ENCODE results near the gene KRT8. TPM values are rescaled to one million over a fixed set of nuclear protein-coding genes. Genes with fewer than 3 reads are reported as not detected.

Gene KRT8
- total and polyA plus RNA-seq, 5 donors from 2014 or later: 0.13 to 0.73 TPM; not detected in 3

GRCh38 chr12:52849511-52849910, 55.4 kb downstream of the KRT8 start:
- no peak overlapping the region for H3K4me3 Mint-ChIP-seq
- no peaks in the 10 kb centered on the region for H3K36me3 ChIP-seq (ENCODE audit: control insufficient read depth, insufficient read depth, low read length)
- H3K4me3 ChIP-seq (ENCODE audit: low read depth, low read length): no peak overlapping the region
- H3K9me3 ChIP-seq (ENCODE audit: control insufficient read depth in 2 of 2, low read length in 2 of 2): no peaks in the 10 kb centered on the region
- no peaks in the 10 kb centered on the region for H3K36me3 Mint-ChIP-seq
- H3K27ac Mint-ChIP-seq: no peak overlapping the region
- H3K27me3 ChIP-seq (ENCODE audit: control insufficient read depth, insufficient read depth, low read length): peaks cover 2% of the 10 kb centered on the region
- ATAC-seq (ENCODE audit: low read depth in 2 of 2): no peak
- H3K27ac ChIP-seq (ENCODE audit: insufficient read depth, low read length, poor library complexity, severe bottlenecking): no peak overlapping the region
- peaks cover 12% of the 10 kb centered on the region for H3K27me3 Mint-ChIP-seq
- no peaks in the 10 kb centered on the region for H3K4me1 Mint-ChIP-seq
- no peaks in the 10 kb centered on the region for H3K4me1 ChIP-seq (ENCODE audit: control insufficient read depth, insufficient read depth, low read length, poor library complexity, severe bottlenecking)
- H3K9me3 Mint-ChIP-seq: no peaks in the 10 kb centered on the region
- no peak for DNase-seq

- H3K27me3 Mint-ChIP-seq: peaks cover 12% of the 10 kb centered on the region
- no peaks in the 10 kb centered on the region for H3K4me1 Mint-ChIP-seq
- Histone ChIP-seq H3K36me3 (ENCODE audit: control insufficient read depth, insufficient read depth, low read length) (no peaks in the 10 kb centered on the region), H3K9me3 (ENCODE audit: control insufficient read depth in 2 of 2, low read length in 2 of 2) (no peaks in the 10 kb centered on the region), H3K4me1 (ENCODE audit: control insufficient read depth, insufficient read depth, low read length, poor library complexity, severe bottlenecking) (no peaks in the 10 kb centered on the region), H3K4me3 (ENCODE audit: low read depth, low read length) (no peak within 1 kb of the TSS), H3K27ac (ENCODE audit: insufficient read depth, low read length, poor library complexity, severe bottlenecking) (no peak within 1 kb of the TSS), H3K27me3 (ENCODE audit: control insufficient read depth, insufficient read depth, low read length) (peaks cover 2% of the 10 kb centered on the region)
- H3K36me3 Mint-ChIP-seq: no peaks in the 10 kb centered on the region
- ATAC-seq (ENCODE audit: low read depth in 2 of 2) (no peak), DNase-seq (no peak)
- H3K27ac Mint-ChIP-seq: no peak within 1 kb of the TSS
- H3K9me3 Mint-ChIP-seq: no peaks in the 10 kb centered on the region
- H3K4me3 Mint-ChIP-seq: no peak within 1 kb of the TSS
Measured at GRCh38 chr12:52848661-52849255, 56.1 kb downstream of the KRT8 start, which contains the start of gene KRT78. KRT78 (minus strand) TSS chr12:52848994; CDS start chr12:52848930, 64 bp downstream.

GRCh38 chr12:52847335-52848102, 57.4 kb downstream of the KRT8 start:
- Mint-ChIP-seq H3K4me3 (no peak overlapping the region), H3K36me3 (no peaks in the 10 kb centered on the region), H3K27ac (no peak overlapping the region), H3K4me1 (no peaks in the 10 kb centered on the region), H3K9me3 (no peaks in the 10 kb centered on the region), H3K27me3 (peaks cover 7% of the 10 kb centered on the region)
- H3K27ac ChIP-seq (ENCODE audit: insufficient read depth, low read length, poor library complexity, severe bottlenecking): no peak overlapping the region
- H3K4me1 ChIP-seq (ENCODE audit: control insufficient read depth, insufficient read depth, low read length, poor library complexity, severe bottlenecking): no peaks in the 10 kb centered on the region
- ATAC-seq (ENCODE audit: low read depth in 2 of 2): no peak
- H3K27me3 ChIP-seq (ENCODE audit: control insufficient read depth, insufficient read depth, low read length): no peaks in the 10 kb centered on the region
- no peaks in the 10 kb centered on the region for H3K36me3 ChIP-seq (ENCODE audit: control insufficient read depth, insufficient read depth, low read length)
- H3K4me3 ChIP-seq (ENCODE audit: low read depth, low read length): no peak overlapping the region
- no peaks in the 10 kb centered on the region for H3K9me3 ChIP-seq (ENCODE audit: control insufficient read depth in 2 of 2, low read length in 2 of 2)
- no peak for DNase-seq

Other genes with a start within 250 kb of the KRT8 start
- gene KRT1, start 224.7 kb downstream of the KRT8 start, total RNA-seq: 9.9 TPM
- gene KRT1, start 224.7 kb downstream of the KRT8 start, polyA plus RNA-seq: 1 to 10 TPM in 3 of 4 donors, not detected in 1; 3.3 to 7.8 (median 3.7) TPM
- gene KRT77, start 201.6 kb downstream of the KRT8 start, total RNA-seq: not detected
- not detected for gene KRT77, start 201.6 kb downstream of the KRT8 start, polyA plus RNA-seq
- not detected for gene KRT76, start 127.7 kb downstream of the KRT8 start, total RNA-seq
- not detected for gene KRT76, start 127.7 kb downstream of the KRT8 start, polyA plus RNA-seq
- not detected for gene KRT3, start 109.0 kb downstream of the KRT8 start, total RNA-seq
- not detected for gene KRT3, start 109.0 kb downstream of the KRT8 start, polyA plus RNA-seq
- gene KRT4, start 91.0 kb downstream of the KRT8 start, total RNA-seq: not detected
- gene KRT4, start 91.0 kb downstream of the KRT8 start, polyA plus RNA-seq: not detected
- not detected for gene KRT79, start 70.8 kb downstream of the KRT8 start, total RNA-seq
- not detected for gene KRT79, start 70.8 kb downstream of the KRT8 start, polyA plus RNA-seq
- not detected for gene KRT78, start 56.1 kb downstream of the KRT8 start, total RNA-seq
- gene KRT78, start 56.1 kb downstream of the KRT8 start, polyA plus RNA-seq: not detected
- gene KRT18, start 44.0 kb upstream of the KRT8 start, total RNA-seq: 2.4 TPM
- 10 to 100 TPM in 1 of 4 donors, 1 to 10 TPM in 3; 5.8 to 11.2 (median 6.8) TPM for gene KRT18, start 44.0 kb upstream of the KRT8 start, polyA plus RNA-seq
- 506 TPM for gene EIF4B, start 101.4 kb upstream of the KRT8 start, total RNA-seq
- 100 to 1,000 TPM in 2 of 4 donors, 10 to 100 TPM in 2; 71.3 to 116 (median 103) TPM for gene EIF4B, start 101.4 kb upstream of the KRT8 start, polyA plus RNA-seq
- 1.4 TPM for gene TNS2, start 145.0 kb upstream of the KRT8 start, total RNA-seq
- under 1 TPM in 1 of 4 donors, not detected in 3; 0.09 TPM for gene TNS2, start 145.0 kb upstream of the KRT8 start, polyA plus RNA-seq
- gene SPRYD3, start 174.3 kb upstream of the KRT8 start, total RNA-seq: 25.9 TPM
- gene SPRYD3, start 174.3 kb upstream of the KRT8 start, polyA plus RNA-seq: 10 to 100 TPM; 34.1 to 59.2 (median 45.9) TPM
- not detected for gene IGFBP6, start 192.6 kb upstream of the KRT8 start, total RNA-seq
- under 1 TPM in 1 of 4 donors, not detected in 3; 0.84 TPM for gene IGFBP6, start 192.6 kb upstream of the KRT8 start, polyA plus RNA-seq
- gene SOAT2, start 198.4 kb upstream of the KRT8 start, total RNA-seq: 0.37 TPM
- not detected for gene SOAT2, start 198.4 kb upstream of the KRT8 start, polyA plus RNA-seq

All from CD4-positive, CD25-positive, alpha-beta regulatory T cell (primary cell).